Muscle of arm (tissue), 12 donors: ENCODE results near the gene IRX4. TPM values are rescaled to one million over a fixed set of nuclear protein-coding genes. Genes with fewer than 3 reads are reported as not detected.
"Not testable (repeated sequence)": the region's sequence is repeated elsewhere in the genome, so short reads cannot be mapped to it uniquely, and the experiment has no call there.

Experiments used
- DNase-seq: peaks from one replicate; pipeline ENCODE4 v3.0.0-alpha.2; 2013
- polyA plus RNA-seq, 12 donors: library from polyadenylated mRNA; unstranded; fragments of 120-200 nt; gene quantifications; one replicate each; pipeline ENCODE4 v1.2.1, GENCODE V29; 2013; ENCODE audit not compliant: insufficient read length in 12 of 12

IRX4 gene
- polyA plus RNA-seq, 12 donors: 0.21 to 13.6 (median 0.41) TPM; not detected in 4

- no peak for DNase-seq
Measured at GRCh38 chr5:1859099-1859498, 23.6 kb downstream of the IRX4 start.

DNA sequence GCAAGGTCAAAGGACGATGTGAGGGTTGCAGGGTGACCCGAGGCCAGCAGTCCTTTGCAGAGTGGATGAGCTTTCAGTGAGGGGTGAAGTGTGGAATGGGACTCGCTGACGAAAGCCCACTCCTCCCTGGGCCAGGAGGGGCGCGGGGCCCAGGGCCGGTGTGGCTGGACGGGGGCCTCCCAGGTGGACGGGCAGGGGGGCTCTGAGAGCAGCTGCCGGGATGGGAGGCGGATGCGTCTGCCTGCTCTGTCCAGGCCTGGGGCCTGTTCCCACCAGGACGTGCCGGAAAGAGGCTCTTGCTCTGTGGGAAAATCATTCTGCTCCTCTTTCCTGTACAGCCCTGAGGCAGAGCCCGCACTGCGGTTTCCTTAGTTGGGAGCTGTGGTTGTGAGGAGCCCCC is 24.3 kb downstream of the IRX4 start:
- no peak for DNase-seq

- DNase-seq: no peak
Measured at GRCh38 chr5:1857256-1857600, 25.5 kb downstream of the IRX4 start.

DNA sequence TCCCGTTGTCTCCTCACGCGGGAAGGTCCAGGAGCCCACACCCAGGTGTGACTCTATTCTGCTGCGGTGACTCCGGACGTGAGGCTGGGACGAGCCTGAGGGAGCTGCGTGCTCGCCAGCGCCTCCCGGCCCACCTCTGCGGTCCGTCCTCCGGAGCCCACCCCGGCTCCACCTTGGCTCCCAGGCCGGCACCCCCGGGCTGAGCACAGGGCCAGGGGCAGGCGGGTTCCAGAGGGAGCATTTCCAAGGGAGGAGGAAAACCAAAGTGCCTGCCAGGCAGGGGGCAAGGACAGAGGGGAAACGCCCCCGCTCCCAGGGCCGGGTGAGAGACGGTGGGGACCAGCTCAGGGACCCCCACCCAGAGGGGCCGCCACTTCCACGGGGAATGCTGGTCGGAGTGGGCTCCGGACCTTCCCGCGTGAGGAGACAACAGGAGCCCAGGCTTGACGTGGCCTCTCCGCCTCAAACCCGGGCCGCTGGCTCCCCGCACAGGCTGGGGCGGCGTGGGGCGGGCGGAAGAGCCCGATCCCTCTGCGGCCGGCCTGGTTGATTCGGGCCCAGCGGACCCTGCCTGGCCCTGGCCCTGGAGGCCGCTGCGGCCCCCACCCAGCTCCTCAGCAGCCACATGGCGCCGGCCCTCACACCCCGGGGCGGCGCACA is 26.0 kb downstream of the IRX4 start:
- DNase-seq: no peak

- DNase-seq: no peak
Measured at GRCh38 chr5:1855596-1855995, 27.1 kb downstream of the IRX4 start.

DNA sequence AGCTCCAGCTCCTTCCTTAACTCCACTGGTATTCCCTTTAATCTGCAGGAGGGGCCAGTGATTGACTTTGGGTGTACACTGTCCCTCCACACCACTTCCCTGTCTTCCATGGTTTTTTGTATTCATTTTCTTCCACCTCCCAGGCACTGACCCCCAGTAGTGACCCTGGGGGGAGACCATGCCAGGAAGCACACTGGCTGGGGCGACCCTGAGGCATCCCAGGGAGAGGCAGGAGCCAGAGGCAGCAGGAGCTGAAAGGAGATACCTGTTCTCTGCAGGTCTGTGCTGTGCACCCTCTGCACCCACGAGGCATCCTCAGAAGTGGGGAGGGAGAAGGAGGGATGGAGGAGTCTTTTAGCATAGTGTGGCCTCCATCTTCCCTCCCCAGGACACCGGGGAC is 27.6 kb downstream of the IRX4 start:
- DNase-seq: no peak

DNA sequence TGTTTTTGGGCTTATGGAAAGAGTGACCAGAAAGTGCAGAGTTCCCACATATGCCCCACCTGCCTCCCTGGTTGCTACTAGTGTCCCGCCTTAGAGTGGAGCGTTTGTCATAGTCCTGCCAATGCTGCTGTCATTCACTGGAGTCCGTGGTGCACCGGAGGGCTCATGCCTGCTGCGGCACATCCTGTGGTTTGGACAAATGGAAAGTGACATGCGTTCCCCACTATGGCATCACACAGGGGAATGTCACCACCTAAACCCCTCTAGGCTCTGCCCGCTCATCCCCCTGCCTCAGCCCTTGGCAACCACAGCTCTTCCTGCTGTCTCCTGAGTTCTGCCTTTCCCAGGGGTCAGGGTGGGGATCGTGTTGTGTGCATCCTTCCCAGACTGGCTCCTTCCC is 29.2 kb downstream of the IRX4 start:
- no peak for DNase-seq

GRCh38 chr5:1852324-1852947 is 30.3 kb downstream of the IRX4 start:
- no peak for DNase-seq

GRCh38 chr5:1851290-1851934 is 31.3 kb downstream of the IRX4 start:
- DNase-seq: no peak

GRCh38 chr5:1850324-1851154 is 32.2 kb downstream of the IRX4 start:
- no peak for DNase-seq

GRCh38 chr5:1847611-1848010 is 35.1 kb downstream of the IRX4 start:
- DNase-seq: no peak

DNA sequence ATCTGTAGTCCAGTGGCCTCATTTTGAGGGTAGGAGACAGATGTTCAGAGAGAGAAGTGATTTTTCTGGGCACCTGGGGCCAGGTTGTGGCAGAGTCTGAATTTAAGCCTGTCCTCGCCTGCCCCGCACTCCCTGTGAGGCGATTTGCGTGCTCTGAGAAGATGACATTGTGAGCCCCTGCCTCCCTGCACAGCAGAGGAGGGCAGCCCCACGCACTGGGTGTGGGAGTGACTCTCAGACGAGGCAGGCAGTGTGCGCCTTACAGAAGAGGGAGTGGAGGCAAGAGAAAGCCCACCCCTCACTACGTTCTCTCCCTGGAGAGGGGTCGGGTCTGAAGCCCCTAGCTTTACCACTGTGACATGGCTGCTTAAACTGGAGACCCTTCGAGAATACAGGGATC is 35.7 kb downstream of the IRX4 start:
- no peak for DNase-seq

GRCh38 chr5:1846583-1846982 is 36.1 kb downstream of the IRX4 start:
- no peak for DNase-seq

GRCh38 chr5:1845696-1846095 is 37.0 kb downstream of the IRX4 start:
- DNase-seq: no peak

GRCh38 chr5:1844708-1845436 is 37.9 kb downstream of the IRX4 start:
- DNase-seq: no peak

DNA sequence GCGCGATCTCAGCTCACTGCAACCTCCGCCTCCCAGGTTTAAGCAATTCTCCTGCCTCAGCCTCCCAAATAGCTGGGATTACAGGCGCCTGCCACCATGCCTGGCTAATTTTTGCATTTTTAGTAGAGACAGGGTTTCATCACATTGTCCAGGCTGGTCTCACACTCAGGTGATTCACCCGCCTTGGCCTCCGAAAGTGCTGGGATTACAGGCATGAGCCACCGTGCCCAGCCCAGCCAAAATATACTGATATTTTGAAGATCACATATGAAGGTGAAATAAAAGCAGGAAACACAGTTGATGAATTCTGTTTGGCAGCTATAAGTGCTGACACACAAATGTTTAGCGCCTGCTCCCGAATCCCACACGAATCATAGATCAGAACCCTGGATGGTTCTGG is 39.0 kb downstream of the IRX4 start:
- not testable (repeated sequence) for DNase-seq

GRCh38 chr5:1842004-1842819 is 40.5 kb downstream of the IRX4 start:
- DNase-seq: no peak

- DNase-seq: no peak
Measured at GRCh38 chr5:1840741-1841521, 41.8 kb downstream of the IRX4 start.

DNA sequence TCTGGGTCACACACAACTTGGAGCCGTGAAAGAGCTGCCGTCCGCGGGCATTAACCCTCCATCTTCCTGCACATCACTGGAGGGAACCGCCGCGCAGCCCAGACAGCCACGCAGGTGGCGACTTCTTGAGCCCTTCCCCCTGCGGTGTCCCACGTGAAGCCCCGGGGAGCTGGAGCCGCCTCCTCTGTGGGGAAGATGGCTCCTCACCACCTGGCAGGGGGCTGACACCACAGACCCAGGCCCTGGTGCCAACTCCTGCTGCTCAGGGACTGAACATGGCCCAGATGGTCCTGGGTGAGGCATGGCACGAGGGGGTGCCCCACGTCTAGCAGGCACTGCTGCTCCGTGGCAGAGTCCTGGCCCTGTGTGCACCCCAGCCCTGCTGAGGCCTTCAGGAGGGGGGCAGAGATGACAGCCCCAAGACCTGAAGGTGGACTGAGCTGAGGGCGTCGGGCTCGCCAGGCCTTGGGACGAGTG is 42.6 kb downstream of the IRX4 start:
- DNase-seq: no peak

- no peak for DNase-seq
Measured at GRCh38 chr5:1838013-1838412, 44.7 kb downstream of the IRX4 start.
